Measurements from ENCODE around the gene MARCHF10. TPM values are rescaled to one million over a fixed set of nuclear protein-coding genes. Genes with fewer than 3 reads are reported as not detected.

MARCHF10 gene
- total RNA-seq, 6 donors from 2014 or later, result 0.72 to 7.2 (median 3.2) TPM

DNA sequence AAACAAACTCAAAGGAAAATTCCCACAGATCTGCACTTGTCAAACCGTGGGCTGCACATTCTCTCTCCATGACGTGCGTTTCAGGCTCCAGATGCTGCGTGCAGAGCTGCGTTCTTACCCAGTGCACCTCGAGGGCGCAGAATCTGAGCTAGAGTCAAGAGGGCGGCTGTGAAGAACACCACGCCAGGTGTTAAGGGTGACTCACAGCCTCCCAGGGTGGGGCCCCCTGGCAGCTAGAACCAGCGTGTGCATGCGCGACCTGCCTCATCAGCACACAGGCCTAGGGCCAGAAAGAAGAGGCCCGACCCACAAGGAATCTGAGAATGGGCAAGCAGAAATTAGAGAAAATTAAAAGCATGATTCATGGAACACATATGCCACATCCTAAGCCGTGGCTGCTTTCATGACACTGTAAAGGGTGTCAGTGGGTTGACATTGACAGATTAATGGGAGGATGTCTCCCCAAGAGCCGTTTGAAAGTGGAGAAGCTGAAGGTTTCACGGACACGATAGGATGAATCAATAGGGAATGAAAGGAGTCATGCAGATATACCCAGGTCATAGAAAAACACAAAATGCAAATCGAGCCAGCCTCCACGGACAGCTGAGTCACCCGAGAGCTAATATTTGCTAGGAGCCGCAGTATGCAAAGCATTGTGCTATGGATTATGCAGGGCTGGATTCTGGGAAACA lies 29.0 kb downstream of the MARCHF10 start:
- Histone ChIP-seq H3K4me3 (no peak overlapping the region), H3K27me3 (no peaks in the 10 kb centered on the region), H3K4me1 (peaks cover 2 to 21% (median 10%) of the 10 kb centered on the region in 4 donors), H3K27ac (no peak overlapping the region), H3K9me3 (no peaks in the 10 kb centered on the region), H3K36me3 (no peaks in the 10 kb centered on the region)
- peak; percentile 72 to 82 for ATAC-seq (ENCODE audit: low FRiP score in 2 of 2)
- 67 to 73% methylated on average over 16 to 21 of the region's 21 CpGs for WGBS, 2 donors
- peak in 1 of 2 donors; percentile 86 for DNase-seq
- no peak for TF ChIP-seq POLR2A (IDR thresholded peaks at IDR 0.05)
- TF ChIP-seq EP300 (IDR thresholded peaks at IDR 0.05), result peak in 1 of 4 donors; percentile 45

DNA sequence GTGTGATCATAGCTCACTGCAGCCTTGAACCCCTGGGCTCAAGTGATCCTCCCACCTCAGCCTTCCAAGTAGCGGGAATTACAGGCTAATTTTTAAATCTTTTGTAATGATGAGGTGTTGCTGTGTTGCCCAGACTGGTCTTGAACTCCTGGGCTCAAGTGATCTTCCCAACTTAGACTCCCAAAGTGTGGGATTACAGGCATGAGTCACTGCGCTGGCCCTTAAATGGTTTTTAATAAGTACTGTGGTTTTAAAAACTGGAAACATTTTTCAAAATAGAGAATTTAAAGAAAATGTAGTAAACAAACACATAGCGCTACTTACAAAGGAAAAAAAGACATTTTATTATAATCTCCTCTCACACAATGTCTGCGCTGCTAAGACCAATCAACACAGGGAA lies 32.2 kb downstream of the MARCHF10 start:
- no peaks in the 10 kb centered on the region for H3K9me3 ChIP-seq
- peaks cover 0 to 11% (median 2%) of the 10 kb centered on the region in 4 donors for H3K4me1 ChIP-seq
- H3K36me3 ChIP-seq, result no peaks in the 10 kb centered on the region
- WGBS, 2 donors, result 93 to 95% methylated on average over 4 of the region's 4 CpGs
- DNase-seq, result no peak
- H3K27me3 ChIP-seq, result no peaks in the 10 kb centered on the region
- no peak overlapping the region for H3K27ac ChIP-seq
- ATAC-seq (ENCODE audit: low FRiP score in 2 of 2), result no peak
- H3K4me3 ChIP-seq, result no peak overlapping the region
- TF ChIP-seq, protein P1, sequence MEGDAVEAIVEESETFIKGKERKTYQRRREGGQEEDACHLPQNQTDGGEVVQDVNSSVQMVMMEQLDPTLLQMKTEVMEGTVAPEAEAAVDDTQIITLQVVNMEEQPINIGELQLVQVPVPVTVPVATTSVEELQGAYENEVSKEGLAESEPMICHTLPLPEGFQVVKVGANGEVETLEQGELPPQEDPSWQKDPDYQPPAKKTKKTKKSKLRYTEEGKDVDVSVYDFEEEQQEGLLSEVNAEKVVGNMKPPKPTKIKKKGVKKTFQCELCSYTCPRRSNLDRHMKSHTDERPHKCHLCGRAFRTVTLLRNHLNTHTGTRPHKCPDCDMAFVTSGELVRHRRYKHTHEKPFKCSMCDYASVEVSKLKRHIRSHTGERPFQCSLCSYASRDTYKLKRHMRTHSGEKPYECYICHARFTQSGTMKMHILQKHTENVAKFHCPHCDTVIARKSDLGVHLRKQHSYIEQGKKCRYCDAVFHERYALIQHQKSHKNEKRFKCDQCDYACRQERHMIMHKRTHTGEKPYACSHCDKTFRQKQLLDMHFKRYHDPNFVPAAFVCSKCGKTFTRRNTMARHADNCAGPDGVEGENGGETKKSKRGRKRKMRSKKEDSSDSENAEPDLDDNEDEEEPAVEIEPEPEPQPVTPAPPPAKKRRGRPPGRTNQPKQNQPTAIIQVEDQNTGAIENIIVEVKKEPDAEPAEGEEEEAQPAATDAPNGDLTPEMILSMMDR (IDR thresholded peaks at IDR 0.05), result no peak

DNA sequence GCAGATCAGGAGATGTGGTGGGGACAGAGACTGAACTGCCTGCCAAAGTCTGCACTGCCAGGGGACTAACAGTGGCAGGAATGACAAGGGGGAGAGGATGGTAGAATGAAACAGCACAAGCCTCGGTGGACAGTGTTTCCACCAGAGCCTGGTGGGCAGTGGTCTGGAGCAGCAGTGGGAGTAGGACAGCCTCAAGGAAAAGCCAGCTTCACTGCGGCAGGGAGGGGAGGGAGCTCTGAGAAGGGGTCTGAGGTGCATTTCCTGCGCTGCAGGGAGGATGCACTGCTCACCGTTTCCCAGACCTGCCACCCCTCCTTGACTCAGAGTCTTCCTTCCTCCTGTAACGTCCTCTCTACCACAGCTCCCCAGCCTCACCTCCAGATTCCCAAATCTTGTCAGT lies 33.8 kb downstream of the MARCHF10 start:
- WGBS, 2 donors, result 55 to 59% methylated on average over 5 of the region's 5 CpGs
- Histone ChIP-seq H3K36me3 (no peaks in the 10 kb centered on the region), H3K9me3 (no peaks in the 10 kb centered on the region), H3K4me1 (no peaks in the 10 kb centered on the region), H3K27me3 (no peaks in the 10 kb centered on the region), H3K4me3 (no peak overlapping the region), H3K27ac (no peak overlapping the region)
- ATAC-seq (ENCODE audit: low FRiP score in 2 of 2) (no peak), DNase-seq (no peak)
- TF ChIP-seq POLR2AphosphoS5 (IDR thresholded peaks at IDR 0.05) (no peak), POLR2A (IDR thresholded peaks at IDR 0.05) (no peak), EP300 (IDR thresholded peaks at IDR 0.05) (no peak)
- TF ChIP-seq, protein P1 (IDR thresholded peaks at IDR 0.05), result no peak

DNA sequence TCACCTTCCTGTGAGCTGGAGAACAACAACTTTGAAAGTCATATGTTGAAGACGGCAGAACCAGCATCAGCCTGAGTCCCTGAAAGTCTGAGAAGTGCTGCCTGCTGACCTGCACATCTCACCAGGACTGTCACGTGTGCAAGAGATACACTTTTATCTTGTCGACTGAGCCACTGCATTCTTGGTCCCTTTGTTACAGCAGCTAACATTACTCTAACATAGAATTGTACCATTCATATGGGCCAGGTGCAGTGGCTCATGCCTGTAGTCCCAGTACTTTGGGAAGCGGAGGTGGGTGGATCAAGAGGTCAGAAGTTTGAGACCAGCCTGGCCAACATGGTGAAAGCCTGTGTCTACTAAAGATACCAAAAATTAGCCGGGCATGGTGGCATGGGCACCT lies 40.1 kb downstream of the MARCHF10 start:
- TF ChIP-seq POLR2A (IDR thresholded peaks at IDR 0.05) (no peak), EP300 (IDR thresholded peaks at IDR 0.05) (no peak), POLR2AphosphoS5 (IDR thresholded peaks at IDR 0.05) (no peak)
- TF ChIP-seq, protein P1 (IDR thresholded peaks at IDR 0.05), result no peak
- H3K4me3 ChIP-seq, result no peak overlapping the region
- H3K9me3 ChIP-seq, result no peaks in the 10 kb centered on the region
- no peaks in the 10 kb centered on the region for H3K36me3 ChIP-seq
- H3K4me1 ChIP-seq, result no peaks in the 10 kb centered on the region
- no peaks in the 10 kb centered on the region for H3K27me3 ChIP-seq
- DNase-seq (no peak), ATAC-seq (ENCODE audit: low FRiP score in 2 of 2) (no peak)
- WGBS, 2 donors, result 89 to 92% methylated on average over 5 of the region's 5 CpGs
- no peak overlapping the region for H3K27ac ChIP-seq

DNA sequence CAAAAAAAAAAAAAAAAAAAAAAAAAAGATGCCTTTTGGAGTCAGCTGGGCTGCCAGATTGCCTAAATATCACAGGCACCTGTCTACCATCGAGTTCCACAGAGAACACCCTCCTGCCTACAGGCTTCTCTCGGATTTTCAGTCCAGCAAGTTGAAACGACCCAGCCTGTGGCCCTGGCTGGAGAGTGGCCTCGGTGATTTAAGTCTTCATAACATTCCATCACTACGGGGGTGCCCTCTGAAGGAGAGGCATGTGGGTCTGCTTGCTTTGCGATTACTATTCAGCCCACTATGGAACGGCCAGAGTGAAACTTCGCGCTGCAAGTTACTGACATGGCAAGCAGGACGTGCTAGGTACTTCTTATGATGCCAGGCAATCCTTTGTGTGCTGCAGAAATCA lies 42.8 kb downstream of the MARCHF10 start:
- H3K27me3 ChIP-seq, result no peaks in the 10 kb centered on the region
- TF ChIP-seq EP300 (IDR thresholded peaks at IDR 0.05) (no peak), POLR2AphosphoS5 (IDR thresholded peaks at IDR 0.05) (no peak), POLR2A (IDR thresholded peaks at IDR 0.05) (no peak)
- TF ChIP-seq, protein P1 (IDR thresholded peaks at IDR 0.05), result no peak
- H3K27ac ChIP-seq, result no peak overlapping the region
- no peak overlapping the region for H3K4me3 ChIP-seq
- ATAC-seq (ENCODE audit: low FRiP score in 2 of 2), result no peak
- H3K4me1 ChIP-seq, result peaks cover 0 to 4% (median 0%) of the 10 kb centered on the region in 4 donors
- no peaks in the 10 kb centered on the region for H3K36me3 ChIP-seq
- no peaks in the 10 kb centered on the region for H3K9me3 ChIP-seq
- no peak for DNase-seq
- WGBS, 2 donors, result 78 to 84% methylated on average over 10 of the region's 10 CpGs
